Right renal cortex interstitium (tissue), 3 donors: Measurements from ENCODE around the gene CSMD2. TPM values are rescaled to one million over a fixed set of nuclear protein-coding genes. Genes with fewer than 3 reads are reported as not detected.
"Not testable (repeated sequence)": the region's sequence is repeated elsewhere in the genome, so short reads cannot be mapped to it uniquely, and the experiment has no call there.

Source experiments
- DNase-seq, 3 donors: peaks; one replicate each; pipeline ENCODE4 v3.0.0-alpha.2; 2013; ENCODE audit warnings: low read depth in 3 of 3, low spot score in 2 of 3
- polyA plus RNA-seq, 3 donors: library from polyadenylated mRNA; unstranded; fragments of 120-200 nt; gene quantifications; one replicate each; pipeline ENCODE4 v1.2.1, GENCODE V29; 2013; ENCODE audit not compliant: insufficient read length in 3 of 3

Gene CSMD2
- polyA plus RNA-seq, 3 donors, result 0.78 to 1.1 (median 0.92) TPM

DNA sequence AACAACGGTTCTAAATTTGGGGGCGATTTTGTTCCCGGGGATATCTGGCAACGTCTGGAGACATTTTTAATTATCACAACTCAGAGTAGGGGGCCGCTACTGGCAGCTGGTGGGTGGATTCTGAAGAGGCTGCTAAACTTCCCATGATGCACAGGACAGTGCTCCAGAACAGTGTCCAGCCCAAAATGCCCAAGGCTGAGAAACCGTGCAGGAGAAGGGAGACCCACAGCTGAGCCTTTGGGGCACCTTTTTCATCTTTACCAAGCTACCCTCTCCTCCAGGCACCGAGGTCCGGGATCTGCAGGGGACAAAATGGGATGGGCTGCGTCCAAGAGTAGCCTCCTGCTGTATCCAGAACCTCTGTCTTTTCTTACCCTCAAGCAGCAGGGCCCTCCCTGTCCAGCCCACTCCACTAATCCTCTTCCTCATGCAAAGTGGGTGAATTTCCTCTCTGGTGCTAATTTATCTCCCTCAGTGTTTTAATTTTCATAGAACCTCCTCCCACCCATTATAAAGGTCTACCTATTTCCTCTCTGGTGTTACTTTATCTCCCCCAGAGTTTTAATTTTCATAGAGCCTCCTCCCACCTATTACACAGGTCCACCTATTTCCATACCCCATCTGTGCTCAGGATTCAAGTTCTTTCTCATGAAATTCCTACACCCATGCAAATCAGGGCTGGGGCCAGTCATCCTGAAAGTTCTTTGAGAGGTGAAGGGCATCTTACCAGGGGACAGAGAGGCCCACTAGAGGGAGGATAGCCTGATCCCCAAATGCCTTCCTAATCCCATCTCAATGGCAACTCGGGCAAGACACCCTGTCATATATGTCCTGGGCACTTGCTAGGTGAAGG lies 42.7 kb downstream of the CSMD2 start:
- no peak for DNase-seq

DNA sequence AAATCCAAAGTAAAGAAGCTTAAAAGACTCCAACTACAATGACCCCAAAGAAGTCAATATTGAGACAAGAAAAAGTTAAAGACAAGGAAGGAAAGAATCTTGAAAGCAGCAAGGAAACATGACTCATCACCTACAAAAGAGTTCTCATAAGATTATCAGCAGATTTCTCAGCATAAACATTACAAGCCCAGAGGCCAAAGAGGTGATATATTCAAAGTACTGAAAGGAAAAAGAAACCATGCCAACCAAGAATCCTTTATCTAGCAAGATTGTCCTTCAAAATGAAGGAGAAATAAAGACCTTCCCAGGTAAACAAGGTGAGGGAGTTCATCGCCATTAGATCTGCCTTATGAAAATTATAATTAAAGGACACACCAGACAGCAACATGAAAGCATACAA lies 49.8 kb downstream of the CSMD2 start:
- no peak for DNase-seq

DNA sequence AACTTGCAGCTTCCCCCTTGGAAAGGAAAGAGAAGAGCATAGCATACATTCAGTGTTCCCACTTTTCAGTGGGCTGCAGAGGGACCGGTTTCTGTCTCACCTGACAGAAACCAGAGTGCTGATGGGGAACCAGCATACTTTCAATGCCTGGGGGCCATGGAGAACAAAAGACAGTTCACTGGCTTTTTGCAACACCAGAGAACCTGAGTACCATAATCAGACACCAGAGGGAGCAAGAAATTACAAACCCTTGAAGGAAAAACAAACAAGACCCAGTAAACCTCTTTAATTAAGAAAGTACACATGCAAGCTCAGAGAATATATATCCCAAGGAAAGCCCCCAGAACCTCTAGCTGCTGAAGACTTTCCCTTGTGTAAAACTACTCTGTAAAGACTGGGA lies 51.1 kb downstream of the CSMD2 start:
- peak in 1 of 3 donors; percentile 7 for DNase-seq

DNA sequence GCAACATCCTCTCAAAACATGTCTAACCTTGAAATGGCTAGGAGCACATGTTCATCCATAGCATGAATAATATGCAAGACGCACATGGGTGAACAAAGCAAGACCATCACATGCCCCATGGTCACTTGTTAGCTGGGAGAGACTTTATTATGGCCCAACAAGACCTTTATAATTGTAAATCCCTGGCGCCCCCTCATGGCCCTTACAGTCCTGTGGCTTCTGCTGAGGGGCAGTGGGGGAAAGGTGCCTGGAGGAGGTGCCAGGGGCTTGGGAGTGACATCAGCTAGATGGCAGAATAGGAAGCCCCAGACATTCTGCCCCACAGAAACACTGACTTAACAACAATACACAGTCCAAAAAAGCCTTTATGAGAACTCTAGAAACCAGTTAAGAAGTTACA lies 51.7 kb downstream of the CSMD2 start:
- DNase-seq, result no peak

- no peak for DNase-seq
Measured at GRCh38 chr1:34108711-34109110, 56.3 kb downstream of the CSMD2 start.

DNA sequence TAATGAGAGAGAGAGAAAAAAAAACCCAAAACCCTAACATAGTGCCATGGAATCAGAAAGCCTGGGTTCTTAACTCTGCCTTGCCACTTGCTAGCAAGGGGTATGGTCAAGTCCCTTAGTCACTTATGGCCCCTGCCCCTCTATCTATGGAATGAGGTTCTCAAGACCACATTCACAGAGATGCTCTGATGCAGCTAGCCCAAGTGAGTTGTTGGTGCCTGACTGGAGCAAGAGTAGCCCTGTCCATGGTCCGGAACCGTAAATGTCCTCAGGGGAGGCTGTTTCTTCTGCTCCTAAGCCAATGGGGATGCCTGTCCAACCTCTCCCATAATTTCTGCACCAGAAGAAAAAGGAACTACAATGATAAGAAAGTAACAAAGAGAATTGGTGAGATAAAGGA lies 56.8 kb downstream of the CSMD2 start:
- DNase-seq, result no peak

- DNase-seq, result no peak
Measured at GRCh38 chr1:34101151-34101550, 63.9 kb downstream of the CSMD2 start.

- no peak for DNase-seq
Measured at GRCh38 chr1:34100332-34100731, 64.7 kb downstream of the CSMD2 start.

GRCh38 chr1:34092399-34092798 lies 72.6 kb downstream of the CSMD2 start:
- DNase-seq, result not testable (repeated sequence)

- DNase-seq, result no peak
Measured at GRCh38 chr1:34089731-34090130, 75.3 kb downstream of the CSMD2 start.

GRCh38 chr1:34087986-34088385 lies 77.0 kb downstream of the CSMD2 start:
- DNase-seq, result no peak

DNA sequence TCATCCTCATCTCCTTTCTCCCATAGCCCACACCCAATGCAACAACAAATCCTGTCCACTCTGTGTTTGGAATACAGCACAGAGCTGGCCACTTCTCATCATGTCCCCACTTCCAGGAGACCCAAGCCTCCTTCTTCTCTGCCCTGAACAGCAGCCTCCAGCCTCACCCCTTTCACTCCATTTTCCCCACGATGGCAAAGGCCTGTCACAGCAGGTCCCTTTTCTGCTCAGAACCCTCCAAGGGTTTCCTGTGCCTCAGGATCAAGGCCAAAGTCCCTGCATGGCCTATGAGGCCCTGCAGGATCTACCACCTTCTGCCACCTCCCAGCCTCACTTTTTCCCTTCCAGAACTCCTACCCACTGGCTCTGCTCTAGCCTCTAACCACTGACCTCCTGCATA lies 78.5 kb downstream of the CSMD2 start:
- no peak for DNase-seq

DNA sequence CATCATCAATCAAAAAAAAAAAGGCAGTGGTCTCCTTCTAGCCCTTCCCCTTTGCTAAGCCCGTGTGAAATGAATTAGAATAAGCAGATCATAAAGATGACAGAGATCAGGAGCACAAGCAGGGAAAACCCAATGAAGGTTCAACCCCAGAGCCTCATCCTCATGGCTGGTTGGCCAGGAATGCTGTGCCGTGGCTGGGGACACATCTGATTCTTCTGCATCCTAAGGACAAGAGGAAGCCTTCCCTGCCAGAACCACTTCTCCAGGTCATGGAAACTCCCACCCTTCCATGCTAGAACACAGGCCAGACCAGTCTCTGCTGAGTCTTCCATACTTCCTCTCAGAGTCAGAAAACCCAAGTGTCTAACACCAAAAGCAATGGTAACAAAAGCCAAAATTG lies 81.1 kb downstream of the CSMD2 start:
- no peak for DNase-seq

DNA sequence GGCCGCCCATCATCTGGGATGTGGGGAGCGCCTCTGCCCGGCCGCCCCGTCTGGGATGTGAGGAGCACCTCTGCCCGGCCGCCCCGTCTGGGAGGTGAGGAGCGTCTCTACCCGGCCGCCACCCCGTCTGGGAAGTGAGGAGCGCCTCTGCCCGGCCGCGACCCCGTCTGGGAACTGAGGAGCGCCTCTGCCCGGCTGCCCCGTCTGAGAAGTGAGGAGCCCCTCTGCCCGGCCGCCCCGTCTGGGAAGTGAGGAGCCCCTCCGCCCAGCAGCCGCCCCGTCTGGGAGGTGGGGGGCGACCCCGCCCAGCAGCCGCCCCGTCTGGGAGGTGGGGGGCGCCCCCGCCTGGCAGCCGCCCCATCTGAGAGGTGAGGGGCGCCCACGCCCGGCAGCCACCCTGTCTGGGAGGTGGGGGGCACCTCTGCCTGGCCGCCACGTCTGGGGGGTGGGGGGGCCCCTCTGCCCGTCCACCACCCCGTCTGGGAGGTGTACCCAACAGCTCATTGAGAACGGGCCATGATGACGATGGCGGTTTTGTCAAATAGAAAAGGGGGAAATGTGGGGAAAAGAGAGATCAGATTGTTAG lies 82.9 kb downstream of the CSMD2 start:
- DNase-seq, result not testable (repeated sequence)

DNA sequence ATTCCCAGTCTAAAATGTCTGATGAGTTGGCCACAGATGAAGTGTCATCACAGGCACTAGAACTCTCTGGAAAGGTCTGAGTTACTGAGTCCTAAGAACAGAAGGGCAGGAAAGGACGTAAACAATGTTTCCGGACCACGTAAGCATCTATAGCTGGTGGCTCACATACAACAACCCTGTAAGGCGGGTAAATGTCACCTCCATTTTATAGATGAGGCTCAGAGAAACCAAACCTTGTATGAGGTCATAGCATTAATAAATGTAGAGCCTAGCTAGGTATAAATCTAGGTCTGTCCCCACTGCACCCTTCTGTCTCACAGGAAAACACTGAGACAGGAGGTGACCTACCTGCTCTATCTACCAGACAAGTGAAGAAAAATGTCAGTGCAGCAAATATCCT lies 86.6 kb downstream of the CSMD2 start:
- DNase-seq, result no peak

DNA sequence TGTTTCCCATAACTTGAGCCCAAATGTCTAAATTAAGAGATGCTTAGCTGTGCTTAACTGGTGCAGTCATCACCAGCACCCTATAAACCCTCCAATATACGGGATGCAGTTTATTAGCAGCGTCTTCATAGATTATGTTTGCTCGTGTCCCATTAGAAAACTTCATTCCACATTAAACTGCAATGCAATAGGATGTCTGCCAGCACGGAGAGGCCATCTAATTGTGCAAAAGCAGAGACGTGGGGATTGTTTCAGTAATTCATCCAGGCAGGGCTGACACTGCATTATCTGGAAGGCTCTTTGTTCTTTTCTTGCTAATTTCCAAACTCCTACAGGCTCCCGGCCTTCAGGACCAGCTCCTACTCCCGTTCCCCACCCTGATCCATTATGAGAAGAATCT lies 89.5 kb downstream of the CSMD2 start:
- no peak for DNase-seq

GRCh38 chr1:34073028-34073695 lies 91.9 kb downstream of the CSMD2 start:
- no peak for DNase-seq

DNA sequence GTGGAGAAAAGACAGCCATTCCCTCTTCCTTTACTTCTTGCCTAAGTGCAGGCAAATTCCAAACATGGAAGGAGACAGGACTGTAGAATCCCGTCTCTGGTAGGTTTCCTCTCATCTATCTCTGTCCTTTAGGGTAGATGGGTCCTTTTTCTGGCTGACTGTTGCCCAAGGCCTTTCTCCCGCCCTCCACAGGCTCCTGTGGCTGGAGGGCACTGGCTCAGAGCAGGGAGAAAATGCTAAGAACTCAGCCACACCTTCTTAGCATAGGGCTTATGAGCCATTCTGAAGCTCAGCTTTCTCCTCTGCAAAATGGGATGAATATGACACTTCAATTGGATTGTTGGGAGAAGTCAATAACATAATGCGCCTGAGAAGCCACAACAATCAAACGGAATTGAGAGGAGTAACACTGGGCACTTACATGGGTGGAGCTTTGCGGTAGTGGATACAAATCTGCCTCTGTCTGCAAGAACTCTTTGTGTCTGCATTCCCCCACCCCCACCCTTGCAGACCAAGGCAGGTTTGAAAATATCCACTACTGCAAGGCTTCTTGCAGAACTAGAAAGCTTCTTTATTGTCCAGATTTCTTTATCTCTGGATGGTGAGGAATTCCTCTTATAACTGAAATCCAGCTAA lies 94.7 kb downstream of the CSMD2 start:
- DNase-seq, result no peak

- no peak for DNase-seq
Measured at GRCh38 chr1:34066981-34067603, 97.9 kb downstream of the CSMD2 start.

GRCh38 chr1:34066166-34066565 lies 98.9 kb downstream of the CSMD2 start:
- no peak for DNase-seq

GRCh38 chr1:34065498-34065897 lies 99.5 kb downstream of the CSMD2 start:
- no peak for DNase-seq
